ENCODE measurements around the gene HES5.

Gene HES5

GRCh38 chr1:2493691-2494322, 36.3 kb downstream of the HES5 start:
- Histone ChIP-seq H2BK5ac (ENCODE audit: low read depth, low read length, poor library complexity, severe bottlenecking) (no peak overlapping the region), H2AFZ (ENCODE audit: low read depth, low read length) (no peak overlapping the region), H3K36me3 (ENCODE audit: control insufficient read depth in 1 of 2, insufficient read depth in 2 of 2, low read depth in 1 of 2, low read length in 2 of 2) (peaks cover 0 to 80% of the 10 kb centered on the region in 2 experiments), H3K27ac (ENCODE audit: low read length, poor library complexity, severe bottlenecking) (no peak overlapping the region), H3K79me1 (replicated peaks; ENCODE audit: low read length, poor library complexity, severe bottlenecking) (no peaks in the 10 kb centered on the region), H3K9me3 (ENCODE audit: control insufficient read depth, low read length) (peaks cover 6% of the 10 kb centered on the region), H3K27me3 (ENCODE audit: control insufficient read depth in 1 of 2, insufficient read depth in 1 of 2, low read length in 2 of 2) (peaks cover 0 to 53% of the 10 kb centered on the region in 2 experiments), H3K4ac (ENCODE audit: low read depth in 1 of 2, low read length in 2 of 2) (no peak overlapping the region), H4K91ac (ENCODE audit: low read length) (no peak overlapping the region), H3K4me2 (ENCODE audit: low read length, poor library complexity, severe bottlenecking) (no peak overlapping the region), H3K4me3 (ENCODE audit: insufficient read depth in 1 of 2, low read depth in 1 of 2, low read length in 2 of 2) (no peak overlapping the region), H2AK5ac (ENCODE audit: low read length, severe bottlenecking) (no peak overlapping the region), H3K9ac (ENCODE audit: low read length) (no peak overlapping the region), H3K18ac (ENCODE audit: low read depth in 1 of 2, low read length in 2 of 2) (no peak overlapping the region), H3K23ac (ENCODE audit: low read length in 2 of 2) (no peak overlapping the region), H3K4me1 (ENCODE audit: control insufficient read depth, insufficient read depth, low read depth, low read length) (peaks cover 29% of the 10 kb centered on the region), H3K14ac (ENCODE audit: low read length in 2 of 2) (no peak overlapping the region), H2BK120ac (ENCODE audit: low read depth, low read length) (no peak overlapping the region), H4K8ac (ENCODE audit: low read length) (no peak overlapping the region), H2BK12ac (ENCODE audit: low read length in 2 of 2) (no peak overlapping the region), H2BK15ac (ENCODE audit: low read depth, poor library complexity, severe bottlenecking) (no peak overlapping the region)
- WGBS: 89% methylated on average over 23 of the region's 24 CpGs
- no peak for DNase-seq

- Histone ChIP-seq H2AFZ (ENCODE audit: low read depth, low read length) (no peak overlapping the region), H3K23ac (ENCODE audit: low read length in 2 of 2) (no peak overlapping the region), H4K8ac (ENCODE audit: low read length) (no peak overlapping the region), H3K4ac (ENCODE audit: low read depth in 1 of 2, low read length in 2 of 2) (no peak overlapping the region), H3K4me2 (ENCODE audit: low read length, poor library complexity, severe bottlenecking) (no peak overlapping the region), H3K27ac (ENCODE audit: low read length, poor library complexity, severe bottlenecking) (no peak overlapping the region), H3K36me3 (ENCODE audit: control insufficient read depth in 1 of 2, insufficient read depth in 2 of 2, low read depth in 1 of 2, low read length in 2 of 2) (peaks cover 0 to 83% of the 10 kb centered on the region in 2 experiments), H2BK12ac (ENCODE audit: low read length in 2 of 2) (no peak overlapping the region), H3K27me3 (ENCODE audit: control insufficient read depth in 1 of 2, insufficient read depth in 1 of 2, low read length in 2 of 2) (peaks cover 0 to 53% of the 10 kb centered on the region in 2 experiments), H3K9me3 (ENCODE audit: control insufficient read depth, low read length) (peaks cover 12% of the 10 kb centered on the region), H3K14ac (ENCODE audit: low read length in 2 of 2) (no peak overlapping the region), H2BK5ac (ENCODE audit: low read depth, low read length, poor library complexity, severe bottlenecking) (no peak overlapping the region), H2AK5ac (ENCODE audit: low read length, severe bottlenecking) (no peak overlapping the region), H3K18ac (ENCODE audit: low read depth in 1 of 2, low read length in 2 of 2) (no peak overlapping the region), H3K4me1 (ENCODE audit: control insufficient read depth, insufficient read depth, low read depth, low read length) (peaks cover 29% of the 10 kb centered on the region), H2BK15ac (ENCODE audit: low read depth, poor library complexity, severe bottlenecking) (no peak overlapping the region), H2BK120ac (ENCODE audit: low read depth, low read length) (no peak overlapping the region), H4K91ac (ENCODE audit: low read length) (no peak overlapping the region), H3K79me1 (replicated peaks; ENCODE audit: low read length, poor library complexity, severe bottlenecking) (no peaks in the 10 kb centered on the region), H3K9ac (ENCODE audit: low read length) (no peak overlapping the region), H3K4me3 (ENCODE audit: insufficient read depth in 1 of 2, low read depth in 1 of 2, low read length in 2 of 2) (no peak overlapping the region)
- no peak for DNase-seq
- 78% methylated on average over 19 of the region's 19 CpGs for WGBS
Observed at GRCh38 chr1:2493218-2493617, 36.8 kb downstream of the HES5 start.

GRCh38 chr1:2492091-2492490, 38.0 kb downstream of the HES5 start:
- no peak overlapping the region for H3K9ac ChIP-seq (ENCODE audit: low read length)
- no peak overlapping the region for H3K14ac ChIP-seq (ENCODE audit: low read length in 2 of 2)
- H3K9me3 ChIP-seq (ENCODE audit: control insufficient read depth, low read length): peaks cover 17% of the 10 kb centered on the region
- no peak overlapping the region for H2AFZ ChIP-seq (ENCODE audit: low read depth, low read length)
- H2BK12ac ChIP-seq (ENCODE audit: low read length in 2 of 2): no peak overlapping the region
- no peak overlapping the region for H2BK15ac ChIP-seq (ENCODE audit: low read depth, poor library complexity, severe bottlenecking)
- H3K36me3 ChIP-seq (ENCODE audit: control insufficient read depth in 1 of 2, insufficient read depth in 2 of 2, low read depth in 1 of 2, low read length in 2 of 2): peaks cover 0 to 89% of the 10 kb centered on the region in 2 experiments
- DNase-seq: no peak
- no peak overlapping the region for H4K8ac ChIP-seq (ENCODE audit: low read length)
- H3K4me2 ChIP-seq (ENCODE audit: low read length, poor library complexity, severe bottlenecking): no peak overlapping the region
- no peak overlapping the region for H3K23ac ChIP-seq (ENCODE audit: low read length in 2 of 2)
- no peak overlapping the region for H2BK5ac ChIP-seq (ENCODE audit: low read depth, low read length, poor library complexity, severe bottlenecking)
- WGBS: 86% methylated on average over 13 of the region's 13 CpGs
- no peak overlapping the region for H2AK5ac ChIP-seq (ENCODE audit: low read length, severe bottlenecking)
- H3K4me1 ChIP-seq (ENCODE audit: control insufficient read depth, insufficient read depth, low read depth, low read length): peaks cover 29% of the 10 kb centered on the region
- peaks cover 0 to 44% of the 10 kb centered on the region in 2 experiments for H3K27me3 ChIP-seq (ENCODE audit: control insufficient read depth in 1 of 2, insufficient read depth in 1 of 2, low read length in 2 of 2)
- H3K18ac ChIP-seq (ENCODE audit: low read depth in 1 of 2, low read length in 2 of 2): no peak overlapping the region
- no peaks in the 10 kb centered on the region for H3K79me1 ChIP-seq (replicated peaks; ENCODE audit: low read length, poor library complexity, severe bottlenecking)
- H4K91ac ChIP-seq (ENCODE audit: low read length): no peak overlapping the region
- H3K4ac ChIP-seq (ENCODE audit: low read depth in 1 of 2, low read length in 2 of 2): no peak overlapping the region
- H3K27ac ChIP-seq (ENCODE audit: low read length, poor library complexity, severe bottlenecking): no peak overlapping the region
- no peak overlapping the region for H3K4me3 ChIP-seq (ENCODE audit: insufficient read depth in 1 of 2, low read depth in 1 of 2, low read length in 2 of 2)
- no peak overlapping the region for H2BK120ac ChIP-seq (ENCODE audit: low read depth, low read length)

GRCh38 chr1:2489615-2490014, 40.4 kb downstream of the HES5 start:
- no peak overlapping the region for H2BK120ac ChIP-seq (ENCODE audit: low read depth, low read length)
- H2BK5ac ChIP-seq (ENCODE audit: low read depth, low read length, poor library complexity, severe bottlenecking): no peak overlapping the region
- H3K18ac ChIP-seq (ENCODE audit: low read depth in 1 of 2, low read length in 2 of 2): no peak overlapping the region
- peaks cover 6% of the 10 kb centered on the region for H3K79me1 ChIP-seq (replicated peaks; ENCODE audit: low read length, poor library complexity, severe bottlenecking)
- peaks cover 0 to 37% of the 10 kb centered on the region in 2 experiments for H3K27me3 ChIP-seq (ENCODE audit: control insufficient read depth in 1 of 2, insufficient read depth in 1 of 2, low read length in 2 of 2)
- no peak overlapping the region for H4K91ac ChIP-seq (ENCODE audit: low read length)
- H3K27ac ChIP-seq (ENCODE audit: low read length, poor library complexity, severe bottlenecking): no peak overlapping the region
- no peak overlapping the region for H3K23ac ChIP-seq (ENCODE audit: low read length in 2 of 2)
- no peak overlapping the region for H2AFZ ChIP-seq (ENCODE audit: low read depth, low read length)
- H3K4me3 ChIP-seq (ENCODE audit: insufficient read depth in 1 of 2, low read depth in 1 of 2, low read length in 2 of 2): no peak overlapping the region
- H3K4me1 ChIP-seq (ENCODE audit: control insufficient read depth, insufficient read depth, low read depth, low read length): peaks cover 12% of the 10 kb centered on the region
- no peak overlapping the region for H2AK5ac ChIP-seq (ENCODE audit: low read length, severe bottlenecking)
- H3K36me3 ChIP-seq (ENCODE audit: control insufficient read depth in 1 of 2, insufficient read depth in 2 of 2, low read depth in 1 of 2, low read length in 2 of 2): peaks cover 0 to 95% of the 10 kb centered on the region in 2 experiments
- no peak overlapping the region for H3K4me2 ChIP-seq (ENCODE audit: low read length, poor library complexity, severe bottlenecking)
- H2BK15ac ChIP-seq (ENCODE audit: low read depth, poor library complexity, severe bottlenecking): no peak overlapping the region
- DNase-seq: no peak
- H3K9ac ChIP-seq (ENCODE audit: low read length): no peak overlapping the region
- H2BK12ac ChIP-seq (ENCODE audit: low read length in 2 of 2): no peak overlapping the region
- no peak overlapping the region for H3K14ac ChIP-seq (ENCODE audit: low read length in 2 of 2)
- H3K4ac ChIP-seq (ENCODE audit: low read depth in 1 of 2, low read length in 2 of 2): no peak overlapping the region
- H3K9me3 ChIP-seq (ENCODE audit: control insufficient read depth, low read length): peaks cover 17% of the 10 kb centered on the region
- 87% methylated on average over 12 of the region's 14 CpGs for WGBS
- H4K8ac ChIP-seq (ENCODE audit: low read length): no peak overlapping the region

Data from mesenchymal stem cell (in vitro differentiated cells and primary cell).